ENCODE data around the gene BCL11B. TPM values are rescaled to one million over a fixed set of nuclear protein-coding genes. Genes with fewer than 3 reads are reported as not detected.

BCL11B gene
- total RNA-seq, 1 experiment from 2014 or later, result not detected

- no peak for DNase-seq (ENCODE audit: low spot score)
- in situ Hi-C loops (cut with HindIII; ENCODE audit: low sequenced_read_pairs), result no loop called here
These were observed 17.6 kb upstream of the BCL11B start for GRCh38 chr14:99289394-99290189.

DNA sequence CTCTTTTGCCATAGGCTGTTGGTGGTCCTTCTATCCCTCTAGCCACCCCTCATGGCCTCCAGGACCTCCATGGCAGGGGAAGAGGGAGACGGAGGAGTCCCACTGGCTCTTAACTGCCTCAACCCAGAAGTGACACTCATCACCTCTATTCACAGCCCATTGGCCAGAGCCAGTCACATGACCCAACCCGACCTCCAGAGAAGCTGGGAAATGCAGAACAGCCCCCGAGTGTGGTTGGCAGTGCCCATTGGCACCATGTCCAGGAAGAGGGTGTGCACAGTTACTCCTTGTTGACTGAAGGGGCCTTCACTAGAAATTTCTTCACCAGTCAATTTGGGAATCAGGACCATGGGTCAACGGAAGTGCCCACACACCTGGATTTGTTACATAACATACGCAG is 17.0 kb upstream of the BCL11B start:
- in situ Hi-C loops (cut with HindIII; ENCODE audit: low sequenced_read_pairs), result no loop called here
- DNase-seq (ENCODE audit: low spot score), result no peak

DNA sequence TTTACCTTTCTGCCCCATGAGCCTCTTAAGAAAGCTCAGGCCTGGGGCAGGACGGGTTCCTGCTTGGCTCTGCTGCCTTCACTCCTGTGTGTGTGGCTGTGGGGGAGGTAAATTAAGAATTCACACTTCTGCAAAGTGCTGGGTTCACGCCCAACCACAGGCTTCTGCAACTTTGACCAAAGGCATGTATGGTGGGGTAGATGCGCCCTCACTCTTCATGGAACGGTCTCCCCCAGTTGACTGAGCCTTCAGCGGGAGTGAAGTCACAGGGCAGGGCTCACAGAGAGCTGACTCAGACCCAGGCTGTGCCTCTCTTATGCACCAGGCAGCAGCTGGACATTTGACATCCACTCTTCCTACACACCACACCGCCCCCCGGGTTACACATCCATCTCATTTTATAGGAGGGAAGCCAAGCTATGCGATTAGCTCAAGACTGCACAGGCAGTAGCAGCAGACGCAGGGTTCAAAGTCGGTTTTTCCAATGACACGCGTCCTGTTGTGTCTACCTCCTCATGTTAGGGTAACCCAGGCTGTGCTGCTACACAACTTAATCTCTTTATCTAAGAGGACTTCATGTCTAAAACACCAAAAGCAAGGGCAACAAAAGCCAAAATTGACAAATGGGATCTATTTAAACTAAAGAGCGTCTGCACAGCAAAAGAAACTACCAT is 15.4 kb upstream of the BCL11B start:
- in situ Hi-C loops (cut with HindIII; ENCODE audit: low sequenced_read_pairs), result no loop called here
- no peak for DNase-seq (ENCODE audit: low spot score)

GRCh38 chr14:99286761-99287160 is 14.8 kb upstream of the BCL11B start:
- in situ Hi-C loops (cut with HindIII; ENCODE audit: low sequenced_read_pairs), result no loop called here
- DNase-seq (ENCODE audit: low spot score), result no peak

GRCh38 chr14:99284254-99285004 is 12.4 kb upstream of the BCL11B start:
- in situ Hi-C loops (cut with HindIII; ENCODE audit: low sequenced_read_pairs), result no loop called here
- no peak for DNase-seq (ENCODE audit: low spot score)

- DNase-seq (ENCODE audit: low spot score), result no peak
- in situ Hi-C loops (cut with HindIII; ENCODE audit: low sequenced_read_pairs), result no loop called here
These were observed 10.5 kb upstream of the BCL11B start for GRCh38 chr14:99282261-99283050.

GRCh38 chr14:99281396-99281795 is 9.4 kb upstream of the BCL11B start:
- no peak for DNase-seq (ENCODE audit: low spot score)
- in situ Hi-C loops (cut with HindIII; ENCODE audit: low sequenced_read_pairs), result no loop called here

GRCh38 chr14:99280852-99281251 is 8.9 kb upstream of the BCL11B start:
- in situ Hi-C loops (cut with HindIII; ENCODE audit: low sequenced_read_pairs), result no loop called here
- DNase-seq (ENCODE audit: low spot score), result no peak

DNA sequence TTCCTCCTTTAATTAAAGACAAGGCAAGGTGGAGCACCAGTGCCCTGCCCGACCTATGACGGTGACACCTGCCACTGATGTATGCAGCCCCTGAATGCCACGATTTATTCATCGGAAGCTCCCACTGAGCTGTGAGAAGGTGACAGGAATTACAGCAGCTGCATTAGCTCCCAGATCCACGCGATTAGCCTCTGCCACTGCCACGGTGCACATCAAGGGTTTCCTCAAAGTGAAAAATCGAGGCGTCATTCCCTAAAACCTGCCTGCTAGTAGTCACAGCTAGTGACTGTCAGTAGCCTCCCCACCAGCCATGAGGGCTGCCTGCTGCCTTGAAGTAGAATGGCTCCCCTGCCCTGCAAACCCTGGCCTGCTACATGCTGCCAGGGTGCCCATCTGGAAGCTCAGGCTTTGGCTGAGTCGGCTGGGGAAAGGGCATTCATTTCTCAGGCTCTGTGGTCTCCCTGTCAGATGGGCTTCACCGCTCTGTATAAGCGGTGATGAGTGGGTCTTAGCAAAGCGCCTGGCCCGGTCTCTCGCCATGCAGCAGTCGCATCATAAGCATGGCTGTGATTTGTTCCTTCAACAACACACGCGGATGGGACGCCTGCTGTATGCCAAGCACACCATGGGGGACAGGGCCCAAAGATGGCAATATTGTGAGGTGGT is 8.2 kb upstream of the BCL11B start:
- in situ Hi-C loops (cut with HindIII; ENCODE audit: low sequenced_read_pairs), result no loop called here
- DNase-seq (ENCODE audit: low spot score), result no peak

GRCh38 chr14:99278836-99279235 is 6.8 kb upstream of the BCL11B start:
- no peak for DNase-seq (ENCODE audit: low spot score)
- in situ Hi-C loops (cut with HindIII; ENCODE audit: low sequenced_read_pairs), result no loop called here

DNA sequence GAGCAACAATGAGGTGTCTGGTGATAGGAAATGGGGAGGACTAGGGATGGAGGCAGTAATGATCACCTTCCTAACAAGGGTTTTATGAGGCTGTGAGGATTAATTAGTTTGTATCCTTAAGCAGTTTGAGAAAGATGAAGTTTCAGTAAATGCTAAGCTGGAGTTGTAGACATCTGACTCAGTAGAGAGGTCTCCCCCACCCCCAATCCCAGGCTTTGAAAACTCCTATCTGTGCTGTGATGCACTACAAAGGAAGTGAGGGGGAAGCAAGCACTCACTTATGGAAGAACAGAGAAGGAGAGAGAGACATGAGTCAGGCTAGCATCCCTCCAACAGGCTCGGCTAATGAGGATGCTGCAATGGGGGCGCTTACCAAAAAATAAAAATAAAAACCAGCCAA is 5.5 kb upstream of the BCL11B start:
- in situ Hi-C loops (cut with HindIII; ENCODE audit: low sequenced_read_pairs), result no loop called here
- no peak for DNase-seq (ENCODE audit: low spot score)

- no peak for DNase-seq (ENCODE audit: low spot score)
- in situ Hi-C loops (cut with HindIII; ENCODE audit: low sequenced_read_pairs), result no loop called here
These were observed 4.5 kb upstream of the BCL11B start for GRCh38 chr14:99276482-99276881.

DNA sequence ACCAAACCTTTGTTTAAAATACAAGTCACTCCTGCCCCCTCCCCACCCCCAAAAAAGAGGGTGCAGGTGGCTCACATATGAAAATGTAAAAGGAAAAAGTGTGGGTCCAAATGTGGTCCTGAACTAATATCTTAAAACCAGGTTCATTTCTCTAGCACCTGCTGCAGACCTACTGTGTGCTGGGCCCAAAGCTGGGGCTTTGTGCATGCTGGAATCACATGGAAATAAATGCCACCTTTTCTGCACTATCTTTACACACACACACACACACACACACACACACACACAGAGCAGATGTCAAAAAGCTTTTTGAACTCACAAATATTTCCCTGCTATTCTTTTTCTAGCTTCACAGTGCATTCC is 3.2 kb upstream of the BCL11B start:
- in situ Hi-C loops (cut with HindIII; ENCODE audit: low sequenced_read_pairs), result no loop called here
- DNase-seq (ENCODE audit: low spot score), result no peak

- in situ Hi-C loops (cut with HindIII; ENCODE audit: low sequenced_read_pairs), result no loop called here
- peak; percentile 59 for DNase-seq (ENCODE audit: low spot score)
These were observed 2.6 kb upstream of the BCL11B start for GRCh38 chr14:99274346-99275221.

DNA sequence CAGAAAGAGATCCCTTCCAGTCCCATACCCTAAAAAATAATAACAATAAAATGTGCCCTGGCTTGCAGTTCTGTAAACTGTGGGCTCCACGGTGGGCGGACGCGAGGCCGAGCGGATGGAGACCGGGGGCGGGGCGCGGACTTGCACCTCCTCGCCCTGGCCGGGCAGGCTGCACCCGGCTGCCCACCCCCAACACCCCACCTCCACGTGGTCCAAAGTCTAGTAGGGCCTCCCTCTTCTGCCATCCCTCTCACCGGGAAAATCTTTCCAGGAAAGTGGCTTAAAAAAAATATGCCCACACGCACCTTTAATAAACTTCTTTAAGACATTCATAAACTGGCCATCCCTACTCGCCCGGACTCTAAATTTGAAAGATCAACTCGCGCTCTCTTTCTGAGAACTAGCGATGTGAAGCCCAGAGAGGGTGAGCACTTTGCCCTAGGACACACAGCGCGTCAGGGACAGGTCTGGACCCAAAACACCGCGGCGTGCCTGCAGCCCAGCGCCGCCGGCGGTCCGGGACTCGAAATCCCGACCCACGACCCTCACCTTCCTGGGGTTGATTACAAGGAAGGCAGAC is 1.9 kb upstream of the BCL11B start:
- no peak for DNase-seq (ENCODE audit: low spot score)
- in situ Hi-C loops (cut with HindIII; ENCODE audit: low sequenced_read_pairs), result no loop called here

- DNase-seq (ENCODE audit: low spot score), result no peak
- in situ Hi-C loops (cut with HindIII; ENCODE audit: low sequenced_read_pairs), result no loop called here
These were observed 1.1 kb upstream of the BCL11B start for GRCh38 chr14:99272899-99273765.

DNA sequence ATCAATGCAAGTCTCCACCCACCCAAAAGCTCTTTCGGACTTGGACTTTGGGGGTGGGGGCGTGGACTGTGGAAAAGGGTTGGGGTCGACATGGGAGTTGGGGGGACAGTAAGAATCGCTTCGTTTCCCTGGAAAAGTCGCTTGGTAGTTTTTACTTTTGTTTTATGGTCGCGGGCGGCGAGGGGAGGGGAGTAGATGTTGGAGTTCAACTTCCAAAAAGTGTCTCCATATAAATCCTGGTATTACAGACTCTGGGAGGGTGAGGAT is 568 bp upstream of the BCL11B start:
- DNase-seq (ENCODE audit: low spot score), result no peak
- in situ Hi-C loops (cut with HindIII; ENCODE audit: low sequenced_read_pairs), result no loop called here
